LNCaP clone FGC (cell line): ENCODE measurements around the gene NT5C.
"Not testable (repeated sequence)": the region's sequence is repeated elsewhere in the genome, so short reads cannot be mapped to it uniquely, and the experiment has no call there.

Experiments
- DNase-seq: peaks from one replicate; pipeline ENCODE4 v3.0.0-alpha.2; 2011; ENCODE audit warnings: low read depth
- H3K4me3 ChIP-seq: 2 replicates; pipeline ENCODE4 v1.5.1; 2011; ENCODE audit warnings: mild to moderate bottlenecking, low read depth, low read length, control low read depth
- TF ChIP-seq, protein P1 (sequence below): IDR thresholded peaks from 2 replicates; pipeline ENCODE4 v1.5.1; 2012; ENCODE audit warnings: mild to moderate bottlenecking; ENCODE audit not compliant: control insufficient read depth, insufficient read depth; ENCODE audit errors: extremely low read depth

Gene NT5C

DNA sequence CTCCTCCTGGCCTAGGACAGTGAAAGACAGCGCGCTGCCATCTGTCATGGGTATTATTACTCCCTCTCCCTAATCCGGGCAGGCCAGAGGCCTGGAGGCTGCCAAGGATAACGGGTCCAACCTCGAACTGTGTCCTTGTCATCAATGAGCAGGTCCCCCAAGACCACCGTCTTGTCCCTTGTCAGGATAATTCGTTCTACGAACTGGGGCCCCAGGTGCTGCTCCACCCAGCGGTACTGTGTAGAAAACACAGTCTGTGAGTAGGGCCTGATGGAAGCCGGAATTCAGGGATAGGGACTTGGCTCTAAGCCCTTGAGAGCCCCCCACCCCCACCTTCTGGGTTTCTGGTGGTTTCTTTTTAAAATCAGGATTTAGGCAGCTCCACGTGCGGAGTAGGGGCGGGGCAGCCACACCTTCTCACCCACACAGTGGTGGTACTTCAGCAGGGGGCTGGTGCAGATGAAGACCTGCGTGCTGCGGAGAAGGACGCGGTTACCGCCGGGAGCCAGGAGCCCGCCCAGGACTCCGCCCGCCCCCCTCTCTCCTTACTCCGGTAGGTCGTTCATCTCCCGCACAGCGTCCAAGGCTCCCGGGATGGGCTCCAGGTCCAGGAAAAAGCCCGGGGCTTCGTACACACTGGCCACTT lies 787 bp downstream of the NT5C start:
- peak overlapping the region; percentile 84 for H3K4me3 ChIP-seq
- TF ChIP-seq, protein P1, sequence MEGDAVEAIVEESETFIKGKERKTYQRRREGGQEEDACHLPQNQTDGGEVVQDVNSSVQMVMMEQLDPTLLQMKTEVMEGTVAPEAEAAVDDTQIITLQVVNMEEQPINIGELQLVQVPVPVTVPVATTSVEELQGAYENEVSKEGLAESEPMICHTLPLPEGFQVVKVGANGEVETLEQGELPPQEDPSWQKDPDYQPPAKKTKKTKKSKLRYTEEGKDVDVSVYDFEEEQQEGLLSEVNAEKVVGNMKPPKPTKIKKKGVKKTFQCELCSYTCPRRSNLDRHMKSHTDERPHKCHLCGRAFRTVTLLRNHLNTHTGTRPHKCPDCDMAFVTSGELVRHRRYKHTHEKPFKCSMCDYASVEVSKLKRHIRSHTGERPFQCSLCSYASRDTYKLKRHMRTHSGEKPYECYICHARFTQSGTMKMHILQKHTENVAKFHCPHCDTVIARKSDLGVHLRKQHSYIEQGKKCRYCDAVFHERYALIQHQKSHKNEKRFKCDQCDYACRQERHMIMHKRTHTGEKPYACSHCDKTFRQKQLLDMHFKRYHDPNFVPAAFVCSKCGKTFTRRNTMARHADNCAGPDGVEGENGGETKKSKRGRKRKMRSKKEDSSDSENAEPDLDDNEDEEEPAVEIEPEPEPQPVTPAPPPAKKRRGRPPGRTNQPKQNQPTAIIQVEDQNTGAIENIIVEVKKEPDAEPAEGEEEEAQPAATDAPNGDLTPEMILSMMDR: peak; percentile 51
- DNase-seq: no peak

DNA sequence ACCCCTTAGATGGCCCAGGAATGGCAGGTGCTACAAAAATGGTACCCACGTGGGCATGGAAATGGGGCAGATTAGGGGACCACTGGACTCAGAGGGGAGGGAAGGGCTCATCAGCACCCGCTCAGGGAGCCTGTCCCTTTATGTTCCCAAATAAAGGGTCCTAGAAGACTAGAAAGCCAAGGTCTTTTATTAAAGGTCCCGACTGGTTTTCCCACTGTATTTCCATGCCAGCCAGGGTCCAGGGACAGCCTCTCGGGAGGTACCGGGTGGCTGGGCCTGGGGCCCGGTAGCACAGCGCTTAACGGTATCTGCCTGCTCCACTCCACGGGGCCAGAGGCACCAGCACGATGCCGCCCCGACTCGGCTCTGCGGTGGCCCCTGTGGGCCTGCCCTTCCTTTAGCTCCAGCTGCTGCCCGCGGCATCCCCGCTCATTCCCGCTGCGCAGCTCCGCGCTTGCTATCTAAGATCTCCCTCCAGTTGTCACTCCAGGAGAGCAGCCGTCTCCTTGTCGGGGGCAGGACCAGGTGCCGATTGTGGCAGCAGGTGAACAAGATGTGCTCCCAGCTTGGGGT lies 1.4 kb downstream of the NT5C start:
- no peak overlapping the region; the same call in 1 of the 2 replicates for H3K4me3 ChIP-seq
- TF ChIP-seq, protein P1: no peak
- DNase-seq: no peak

DNA sequence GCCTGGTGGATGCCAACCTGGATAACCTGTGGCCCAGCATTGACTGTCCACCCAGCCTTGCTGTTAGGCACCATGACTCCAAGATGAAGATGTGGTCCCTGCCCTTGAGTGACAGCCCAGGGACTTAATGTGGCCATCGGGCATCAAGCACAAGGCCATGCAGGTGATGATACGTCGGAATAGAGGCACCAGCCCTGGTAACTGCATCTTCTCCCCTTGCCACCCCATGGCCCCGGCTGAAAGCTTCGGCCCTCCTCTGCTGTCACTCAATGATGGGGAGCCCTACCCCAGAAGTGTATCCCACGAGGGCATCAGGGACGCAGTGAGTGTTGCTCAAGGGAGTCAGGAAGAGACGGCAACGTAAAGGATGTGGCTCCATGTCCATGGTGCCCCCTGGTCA lies 2.0 kb downstream of the NT5C start:
- no peak for DNase-seq
- TF ChIP-seq, protein P1: no peak

DNA sequence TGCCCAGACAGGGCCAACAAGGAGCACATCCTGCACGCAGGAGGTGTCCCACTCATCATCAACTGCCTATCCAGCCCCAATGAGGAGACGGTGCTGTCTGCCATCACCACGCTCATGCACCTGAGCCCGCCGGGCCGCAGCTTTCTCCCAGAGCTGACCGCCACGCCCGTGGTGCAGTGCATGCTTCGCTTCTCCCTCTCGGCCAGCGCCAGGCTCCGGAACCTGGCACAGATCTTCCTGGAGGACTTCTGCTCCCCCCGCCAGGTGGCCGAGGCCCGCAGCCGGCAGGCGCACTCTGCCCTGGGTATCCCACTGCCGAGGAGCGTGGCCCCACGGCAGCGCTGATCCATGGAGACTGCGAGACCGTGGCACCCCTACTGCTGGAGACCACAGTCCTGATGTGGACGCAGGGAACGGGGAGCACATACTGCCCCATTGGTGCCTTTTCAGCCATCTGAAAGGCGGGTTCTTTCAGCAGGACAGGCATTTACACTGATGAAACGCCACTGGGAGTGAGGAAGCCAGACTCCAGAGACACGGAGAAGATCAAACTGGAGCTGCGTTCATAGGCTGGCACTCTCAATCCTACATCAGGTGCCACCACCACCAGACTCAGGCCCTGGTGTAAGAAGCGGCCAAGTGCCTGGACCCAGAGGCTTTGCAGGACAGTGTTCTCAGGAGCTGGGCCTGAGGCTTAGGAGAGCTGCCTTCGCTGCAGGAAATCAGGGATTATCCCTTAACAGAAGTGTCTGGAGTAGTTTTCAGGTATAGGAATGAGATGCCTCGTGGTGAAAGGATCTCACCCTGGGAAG lies 2.6 kb downstream of the NT5C start:
- TF ChIP-seq, protein P1: no peak
- no peak for DNase-seq
- H3K4me3 ChIP-seq: no peak overlapping the region

More for the DNA sequence above, 2.0 kb downstream of the NT5C start:
- H3K4me3 ChIP-seq: no peak overlapping the region

DNA sequence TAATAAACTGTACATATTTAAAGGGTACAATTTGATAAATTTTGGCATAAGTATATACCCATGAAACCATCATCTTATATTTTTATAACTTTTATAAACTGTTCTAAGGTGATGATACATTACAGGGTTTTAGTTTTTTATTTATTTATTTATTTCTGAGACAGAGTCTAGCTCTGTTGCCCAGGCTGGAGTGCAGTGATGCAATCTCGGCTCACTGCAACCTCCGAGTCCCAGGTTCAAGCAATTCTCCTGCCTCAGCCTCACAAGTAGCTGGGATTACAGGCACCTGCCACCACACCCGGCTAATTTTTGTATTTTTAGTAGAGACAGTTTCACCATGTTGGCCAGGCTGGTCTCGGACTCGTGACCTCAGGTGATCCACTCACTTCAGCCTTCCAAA lies 3.6 kb downstream of the NT5C start:
- not testable (repeated sequence) for DNase-seq

DNA sequence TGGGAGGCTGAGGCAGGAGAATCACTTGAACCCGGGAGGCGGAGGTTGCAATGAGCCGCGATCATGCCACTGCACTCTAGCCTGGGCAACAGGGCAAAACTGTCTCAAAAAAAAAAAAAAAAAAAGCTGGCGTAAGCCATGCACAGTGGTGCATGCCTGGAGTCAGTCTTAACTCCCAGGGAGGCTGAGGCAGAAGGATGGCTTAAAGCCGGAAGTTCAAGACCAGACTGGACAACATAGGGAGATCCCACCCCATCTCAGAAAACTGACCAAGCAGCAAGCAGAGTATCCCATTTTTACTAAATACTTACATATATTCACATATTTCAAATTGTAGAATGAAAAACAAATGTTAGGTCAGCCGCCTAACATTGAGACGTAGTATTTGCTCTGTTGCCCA lies 4.6 kb downstream of the NT5C start:
- H3K4me3 ChIP-seq: no peak overlapping the region
- DNase-seq: no peak
- TF ChIP-seq, protein P1: no peak

More for the DNA sequence above, 3.6 kb downstream of the NT5C start:
- H3K4me3 ChIP-seq: not testable (repeated sequence)

DNA sequence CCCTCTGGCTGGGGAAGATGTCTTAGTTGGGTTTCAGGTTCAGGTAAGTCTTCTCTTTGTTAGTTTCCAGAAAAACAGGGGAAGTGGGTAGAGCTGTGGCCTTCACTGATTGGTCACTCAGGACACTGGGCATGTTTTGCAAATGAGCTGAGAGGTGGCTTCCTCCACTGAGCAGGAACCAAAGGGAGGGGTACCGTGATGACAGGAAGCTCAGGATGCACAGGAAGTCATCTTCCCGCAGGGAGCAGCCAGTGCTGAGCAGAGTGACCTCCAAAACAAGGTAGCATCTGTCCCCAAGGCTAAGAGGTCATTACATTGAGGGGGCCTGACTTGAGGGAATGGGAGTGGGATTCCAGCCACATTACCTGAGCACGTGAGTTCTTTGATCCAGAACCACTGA lies 5.6 kb downstream of the NT5C start:
- no peak overlapping the region for H3K4me3 ChIP-seq
- DNase-seq: no peak
- TF ChIP-seq, protein P1: no peak
